ENCODE results near the gene CLK1.
A peak's percentile ranks its signal among the peaks of the same experiment; 100 is the strongest.
"Not testable (repeated sequence)": the region's sequence is repeated elsewhere in the genome, so short reads cannot be mapped to it uniquely, and the experiment has no call there.

CLK1 gene

GRCh38 chr2:200851398-200852248 is 12.8 kb downstream of the CLK1 start:
- DNase-seq (ENCODE audit: low spot score), result no peak

DNA sequence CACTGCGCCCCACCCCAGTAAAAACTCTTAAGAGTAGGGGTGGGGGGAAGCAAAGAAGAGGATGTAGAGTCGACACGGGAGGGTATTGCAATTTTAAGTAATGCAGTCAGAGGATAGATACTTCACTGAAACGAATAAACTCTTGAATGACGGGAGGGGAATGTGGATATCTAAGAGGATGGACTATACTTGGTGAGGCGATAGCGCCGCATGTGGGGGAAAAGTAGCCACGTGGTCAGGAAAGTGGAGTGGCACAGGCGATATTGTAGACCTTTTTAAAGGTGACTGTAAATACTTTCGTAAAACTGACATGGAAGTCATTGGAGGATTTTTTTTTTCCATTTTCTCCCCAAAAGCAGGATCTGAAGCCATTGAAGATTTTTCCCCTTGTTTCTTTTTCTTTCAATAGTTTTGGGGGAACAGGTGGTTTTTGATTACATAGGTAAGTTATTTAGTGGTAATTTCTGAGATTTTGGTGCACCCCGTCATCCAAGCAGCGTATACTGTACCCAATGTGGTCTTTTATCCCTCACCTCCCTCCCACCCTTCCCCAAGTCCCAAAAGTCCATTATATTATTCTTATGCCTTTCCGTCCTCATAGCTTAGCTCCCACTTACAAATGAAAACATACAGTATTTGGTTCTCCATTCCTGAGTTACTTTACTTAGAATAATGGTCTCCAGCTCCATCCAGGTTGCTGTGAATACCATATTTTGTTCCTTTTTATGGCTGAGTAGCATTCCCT is 13.8 kb downstream of the CLK1 start:
- no peak for DNase-seq (ENCODE audit: low spot score)

- no peak for DNase-seq (ENCODE audit: low spot score)
Measured at GRCh38 chr2:200847939-200848338, 16.5 kb downstream of the CLK1 start.

DNA sequence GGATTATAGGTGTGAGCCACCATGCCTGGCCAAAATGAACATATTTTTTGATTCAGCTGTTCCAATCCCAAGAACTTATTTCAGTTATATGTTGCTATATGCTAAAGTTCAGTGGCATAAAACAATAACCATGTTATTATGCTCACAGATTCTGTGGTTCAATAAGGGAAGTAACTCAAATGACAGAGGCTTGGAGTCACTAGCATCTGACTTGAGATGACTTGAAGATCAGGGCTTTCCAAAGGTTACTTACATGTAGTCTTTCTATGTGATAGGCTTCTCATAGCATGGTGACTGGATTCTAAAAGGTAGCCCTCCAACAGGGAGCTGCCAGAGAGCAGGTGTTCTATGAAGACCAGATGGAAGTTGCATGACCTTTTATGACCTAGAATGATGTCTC is 17.2 kb downstream of the CLK1 start:
- DNase-seq (ENCODE audit: low spot score), result no peak

GRCh38 chr2:200845669-200846325 is 18.7 kb downstream of the CLK1 start:
- DNase-seq (ENCODE audit: low spot score), result no peak

DNA sequence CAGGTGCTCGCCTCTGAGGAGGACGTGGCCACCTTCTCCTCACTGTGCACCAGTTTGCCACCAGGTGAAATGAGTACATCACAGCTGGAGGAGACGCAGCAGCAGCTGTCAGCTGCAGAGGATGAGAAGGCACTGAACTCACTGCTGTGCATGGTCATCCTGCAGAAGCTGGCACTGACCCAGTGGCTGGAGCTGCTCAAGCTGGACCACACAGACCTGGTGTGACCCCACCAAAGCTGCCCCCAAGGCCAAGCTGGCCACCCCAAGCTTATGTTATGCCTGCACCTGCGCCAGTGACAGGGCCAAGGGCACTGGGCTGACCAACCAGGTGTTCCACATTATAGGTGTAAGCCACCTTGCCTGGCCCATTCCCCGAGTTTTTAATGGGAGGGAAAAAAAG is 19.3 kb downstream of the CLK1 start:
- DNase-seq (ENCODE audit: low spot score), result no peak

DNA sequence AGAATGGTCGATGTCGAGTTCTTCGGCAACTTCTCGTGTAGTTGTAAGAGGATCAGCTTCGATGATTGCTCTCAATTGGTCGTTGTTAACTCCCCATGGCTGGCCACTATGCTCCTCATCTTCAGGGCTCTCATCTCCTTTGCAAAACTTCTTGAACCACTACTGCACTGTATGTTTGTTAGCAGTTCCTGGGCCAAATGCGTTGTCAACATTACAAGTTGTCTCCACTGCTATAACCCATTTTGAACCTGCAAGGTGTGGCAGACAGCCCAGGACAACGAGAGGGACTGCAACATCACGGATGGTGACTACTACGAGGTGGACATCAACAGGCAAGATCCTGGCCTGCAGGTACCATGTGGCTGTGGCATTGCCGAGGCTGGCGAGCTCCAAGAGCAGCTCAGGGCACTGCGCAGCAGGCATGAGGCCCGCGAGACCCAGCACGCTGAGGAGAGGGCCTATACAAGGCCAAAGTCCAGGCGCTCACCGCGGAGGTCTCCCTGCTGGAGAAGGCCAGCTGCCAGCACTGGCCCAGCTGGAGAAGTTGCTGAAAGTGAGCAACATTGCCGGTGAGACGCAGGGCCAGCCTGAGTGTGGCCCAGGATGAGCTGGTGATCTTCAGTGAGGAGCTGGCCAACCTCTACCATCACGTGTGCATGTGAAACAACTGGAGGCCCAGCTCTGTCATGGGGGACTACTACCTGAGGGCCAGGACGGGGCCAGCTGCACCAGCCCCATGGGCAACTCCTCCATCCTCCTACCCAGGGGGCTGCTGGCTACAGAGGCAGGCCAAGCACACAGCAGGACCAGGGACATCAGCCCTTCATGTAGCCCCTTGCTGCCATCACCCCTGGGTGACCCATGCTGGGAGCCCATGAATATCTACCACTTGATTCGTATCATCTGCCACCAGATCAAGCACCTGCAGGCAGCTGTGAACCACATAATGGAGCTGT is 20.2 kb downstream of the CLK1 start:
- DNase-seq (ENCODE audit: low spot score), result no peak

- no peak for DNase-seq (ENCODE audit: low spot score)
Measured at GRCh38 chr2:200839513-200839912, 24.9 kb downstream of the CLK1 start.

DNA sequence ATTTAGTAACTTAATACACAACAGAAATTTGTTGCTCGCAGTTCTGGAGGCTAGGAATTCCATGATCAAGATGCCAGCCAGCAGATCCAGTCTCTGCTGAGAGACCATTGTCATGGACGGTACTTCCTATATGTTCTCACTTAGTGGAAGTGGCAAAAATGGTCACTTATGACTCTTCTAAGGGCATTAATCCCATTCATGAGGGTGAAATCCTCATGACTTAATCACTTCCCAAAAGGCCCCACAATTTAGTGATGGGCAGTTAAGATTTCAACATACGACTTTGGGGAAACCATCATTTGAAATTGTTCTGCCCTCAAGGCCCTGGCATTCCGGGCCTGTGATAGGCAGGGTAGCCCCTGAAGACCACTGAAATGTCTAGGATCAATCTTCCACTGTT is 29.8 kb downstream of the CLK1 start:
- DNase-seq (ENCODE audit: low spot score), result no peak

- no peak for DNase-seq (ENCODE audit: low spot score)
Measured at GRCh38 chr2:200829258-200829655, 35.2 kb downstream of the CLK1 start.

DNA sequence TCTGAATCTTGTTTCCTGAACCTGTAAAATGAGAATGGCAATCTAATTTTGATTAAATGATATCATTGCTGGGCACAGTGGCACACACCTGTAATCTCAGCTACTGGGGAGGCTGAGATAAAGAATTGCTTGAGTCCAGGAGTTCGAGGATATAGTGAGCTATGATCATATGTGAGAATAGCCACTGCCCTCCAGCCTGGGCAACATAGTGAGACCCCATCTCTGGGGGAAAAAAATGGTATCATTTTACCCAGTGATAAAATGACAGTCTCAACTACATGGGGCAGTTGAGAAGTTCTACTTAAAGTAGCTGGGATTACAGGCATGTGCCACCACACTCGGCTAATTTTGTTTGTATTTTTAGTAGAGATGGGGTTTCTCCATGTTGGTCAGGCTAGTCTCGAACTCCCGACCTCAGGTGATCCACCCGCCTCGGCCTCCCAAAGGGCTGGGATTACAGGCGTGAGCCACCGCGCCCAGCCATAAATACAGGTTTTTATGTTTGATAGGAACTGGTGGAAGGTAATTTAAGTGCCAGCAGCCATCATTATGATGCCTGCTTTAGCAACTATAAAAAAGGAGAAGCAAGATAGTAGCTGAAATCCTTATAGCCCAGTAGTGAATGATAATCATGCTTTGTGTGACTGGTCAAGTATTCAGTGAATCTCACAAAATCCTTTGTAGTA is 35.7 kb downstream of the CLK1 start:
- DNase-seq (ENCODE audit: low spot score), result no peak

- no peak for DNase-seq (ENCODE audit: low spot score)
Measured at GRCh38 chr2:200828104-200828503, 36.4 kb downstream of the CLK1 start.

- DNase-seq (ENCODE audit: low spot score), result no peak
Measured at GRCh38 chr2:200821686-200822245, 42.7 kb downstream of the CLK1 start.

DNA sequence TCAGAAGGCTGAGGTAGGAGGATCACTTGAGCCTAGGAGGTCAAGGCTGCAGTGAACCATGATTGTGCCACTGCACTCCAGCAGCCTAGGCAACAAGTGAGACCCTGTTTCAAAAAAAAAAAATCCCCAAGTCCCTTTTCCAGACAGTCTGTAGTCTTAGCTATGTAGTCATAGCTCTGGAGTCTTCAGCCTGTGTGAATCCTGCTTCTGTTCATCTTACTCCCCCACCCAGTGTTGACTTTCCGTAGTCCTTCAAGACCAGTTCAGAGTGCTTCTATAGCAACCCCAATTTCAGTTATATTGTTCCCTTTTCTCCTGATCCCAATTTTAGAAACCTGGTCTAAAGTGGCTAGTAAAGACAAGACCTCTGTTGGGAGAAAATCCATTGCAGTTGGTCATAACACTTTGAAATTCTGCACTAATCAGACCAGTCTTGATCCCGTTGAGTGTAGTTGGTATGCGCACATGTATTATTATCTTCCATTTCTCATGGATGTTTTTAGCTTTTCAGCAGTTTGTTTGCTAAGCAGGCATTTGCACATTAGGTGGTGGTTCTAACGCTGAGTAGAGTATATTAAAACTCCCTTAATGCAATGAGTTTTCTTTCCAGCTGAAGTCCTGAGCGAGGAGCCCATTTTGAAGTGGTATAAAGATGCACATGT is 43.8 kb downstream of the CLK1 start:
- DNase-seq (ENCODE audit: low spot score), result no peak

DNA sequence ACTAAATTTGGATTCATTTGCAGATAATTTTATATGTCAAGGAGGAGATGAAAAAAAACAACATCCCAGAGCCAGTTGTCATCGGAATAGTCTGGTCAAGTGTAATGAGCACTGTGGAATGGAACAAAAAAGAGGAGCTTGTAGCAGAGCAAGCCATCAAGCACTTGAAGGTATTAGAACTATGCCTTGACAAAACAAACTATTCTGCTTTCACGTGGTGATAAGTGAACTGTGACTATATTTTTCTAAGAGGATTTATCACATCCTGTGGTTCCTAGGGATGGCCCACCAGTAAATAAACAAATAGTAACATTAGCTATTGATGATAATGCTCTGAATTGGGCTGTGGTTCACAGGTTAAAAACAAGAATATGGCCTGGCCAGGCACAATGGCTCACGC is 45.7 kb downstream of the CLK1 start:
- not testable (repeated sequence) for DNase-seq (ENCODE audit: low spot score)

GRCh38 chr2:200814917-200815316 is 49.5 kb downstream of the CLK1 start:
- DNase-seq (ENCODE audit: low spot score), result no peak

DNA sequence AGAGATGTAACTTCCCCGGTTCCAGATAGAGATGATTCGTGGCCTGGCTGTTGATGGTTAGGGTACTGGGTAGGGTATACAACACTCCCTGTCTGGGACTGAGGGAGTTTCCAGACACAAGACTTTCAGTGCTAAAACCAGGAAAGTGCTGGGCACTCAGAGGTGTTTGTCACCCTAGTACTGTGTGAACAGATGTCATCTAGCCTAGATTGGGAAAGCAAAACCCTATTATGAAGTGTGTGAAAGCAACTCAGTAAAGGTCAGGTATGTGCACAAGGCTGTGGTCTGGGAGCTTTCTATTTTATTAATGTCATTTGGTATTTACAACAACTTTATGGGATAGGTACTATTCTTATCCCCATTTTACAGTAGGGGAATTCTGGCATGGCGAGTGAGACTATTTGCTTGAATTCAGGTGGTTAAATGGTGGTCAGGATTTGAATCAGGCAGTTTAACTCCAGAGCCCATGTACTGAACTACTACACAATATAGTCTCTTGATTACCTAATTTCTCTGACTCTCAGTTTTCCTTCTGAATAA is 50.1 kb downstream of the CLK1 start:
- DNase-seq (ENCODE audit: low spot score), result no peak

GRCh38 chr2:200812122-200813022 is 52.1 kb downstream of the CLK1 start:
- peak; percentile 62 for DNase-seq (ENCODE audit: low spot score)
